ENCODE measurements around the gene ACTR3C. TPM values are rescaled to one million over a fixed set of nuclear protein-coding genes. Genes with fewer than 3 reads are reported as not detected.
"Not testable (repeated sequence)": the region's sequence is repeated elsewhere in the genome, so short reads cannot be mapped to it uniquely, and the experiment has no call there.

The ACTR3C gene
- total RNA-seq, 1 donor from 2014 or later: 18.2 TPM

- DNase-seq (ENCODE audit: low spot score): no peak
These were observed 9.5 kb downstream of the ACTR3C start for GRCh38 chr7:150313870-150314269.

DNA sequence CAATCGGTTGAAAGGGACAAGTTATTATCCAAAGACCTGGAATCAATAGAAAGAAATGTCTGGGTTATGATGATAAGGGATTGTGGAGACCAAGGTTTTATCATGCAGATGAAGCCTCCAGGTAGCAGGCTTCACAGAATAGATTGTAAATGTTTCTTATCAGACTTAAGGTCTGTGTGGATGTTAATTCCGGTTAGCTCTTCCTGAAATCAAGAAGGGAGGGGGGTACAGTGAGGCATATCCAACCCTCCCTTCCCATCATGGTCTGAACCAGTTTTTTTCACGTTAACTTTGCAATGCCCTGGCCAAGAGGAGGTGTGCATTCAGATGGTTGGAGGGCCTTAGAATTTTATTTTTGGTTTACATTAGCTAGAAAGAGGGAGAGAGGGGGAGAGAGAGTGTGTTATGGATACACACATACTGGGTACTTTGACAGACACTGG, 10.0 kb downstream of the ACTR3C start:
- no peak for DNase-seq (ENCODE audit: low spot score)

DNA sequence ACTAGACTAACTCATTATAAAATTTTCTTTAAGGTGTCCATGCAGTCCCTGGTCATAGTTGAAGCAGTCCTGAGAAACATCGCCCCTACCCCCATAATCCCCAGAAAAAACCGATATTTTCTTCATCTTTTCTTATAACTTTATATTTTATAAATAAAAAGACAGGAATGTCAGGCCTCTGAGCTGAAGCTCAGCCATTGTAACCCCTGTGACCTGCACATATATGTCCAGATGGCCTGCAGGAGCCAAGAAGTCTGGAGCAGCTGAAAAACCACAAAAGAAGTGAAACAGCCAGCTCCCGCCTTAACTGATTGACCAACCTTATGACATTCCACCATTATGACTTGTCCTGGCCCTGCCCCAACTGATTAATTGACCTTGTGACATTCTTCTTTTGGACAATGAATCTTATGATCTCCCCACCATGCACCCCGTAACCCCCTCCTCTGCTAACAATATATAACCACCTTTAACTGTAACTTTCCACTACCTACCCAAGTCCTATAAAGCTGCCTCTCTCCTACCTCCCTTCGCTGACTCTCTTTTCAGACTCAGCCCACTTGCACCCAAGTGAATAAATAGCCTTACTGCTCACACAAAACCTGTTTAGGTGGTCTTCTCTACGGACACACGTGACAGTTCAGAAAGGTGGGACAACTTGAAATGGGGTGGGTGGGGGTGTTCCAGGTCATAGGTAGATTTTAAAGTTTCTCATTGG, 10.5 kb downstream of the ACTR3C start:
- DNase-seq (ENCODE audit: low spot score): not testable (repeated sequence)

- DNase-seq (ENCODE audit: low spot score): no peak
These were observed 11.6 kb downstream of the ACTR3C start for GRCh38 chr7:150311711-150312110.

DNA sequence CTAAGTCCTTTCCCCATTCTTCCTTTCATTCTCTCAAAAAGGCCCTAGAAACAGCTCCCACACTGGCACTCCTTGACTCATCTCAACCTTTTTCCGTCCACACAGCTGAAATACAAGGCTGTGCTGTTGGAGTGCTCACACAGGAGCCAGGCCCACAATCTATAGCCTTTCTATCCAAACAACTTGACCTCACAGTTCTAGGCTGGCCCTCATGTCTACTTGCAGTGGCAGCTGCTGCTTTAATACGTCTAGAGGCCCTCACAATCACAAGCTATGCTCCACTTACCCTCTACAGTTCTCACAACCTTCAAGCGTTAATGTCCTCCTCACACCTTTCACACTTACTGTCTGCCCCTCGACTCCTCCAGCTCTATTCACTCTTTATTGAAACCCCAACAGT, 12.2 kb downstream of the ACTR3C start:
- no peak for DNase-seq (ENCODE audit: low spot score)

DNA sequence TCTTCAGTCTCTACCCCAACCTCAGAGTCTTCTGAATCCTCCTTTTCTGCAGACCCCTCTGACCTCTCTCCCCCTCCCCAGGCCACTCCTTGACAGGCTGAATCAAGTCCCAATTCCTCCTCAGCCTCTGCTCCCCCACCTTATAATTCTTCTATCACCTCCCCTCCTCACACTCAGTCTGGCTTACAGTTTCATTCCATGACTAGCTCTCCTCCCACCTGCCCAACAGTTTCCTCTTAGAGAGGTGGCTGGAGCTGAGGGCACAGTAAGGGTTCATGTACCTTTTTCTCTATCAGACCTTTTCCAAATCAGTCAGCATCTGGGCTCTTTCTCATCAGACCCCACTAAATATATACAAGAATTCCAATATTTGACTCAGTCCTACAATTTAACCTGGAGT, 14.8 kb downstream of the ACTR3C start:
- DNase-seq (ENCODE audit: low spot score): no peak

DNA sequence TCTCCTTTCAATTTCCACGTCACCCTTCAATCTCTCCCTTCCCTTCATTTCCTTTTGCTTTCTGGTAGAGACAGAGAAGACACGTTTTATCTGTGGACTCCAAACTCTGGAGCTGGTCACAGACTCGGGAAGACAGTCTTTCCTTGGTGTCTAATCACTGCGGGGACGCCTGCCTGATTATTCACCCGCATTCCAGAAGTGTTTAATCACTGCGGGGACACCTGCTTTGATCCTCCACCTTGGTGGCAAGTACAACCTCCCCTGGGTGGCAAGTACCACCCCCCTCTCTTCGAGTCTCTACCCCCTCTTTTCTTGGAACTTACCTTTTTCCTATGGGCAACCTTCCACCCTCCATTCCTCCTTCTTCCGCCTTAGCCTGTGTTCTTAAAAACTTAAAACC, 15.4 kb downstream of the ACTR3C start:
- DNase-seq (ENCODE audit: low spot score): no peak

DNA sequence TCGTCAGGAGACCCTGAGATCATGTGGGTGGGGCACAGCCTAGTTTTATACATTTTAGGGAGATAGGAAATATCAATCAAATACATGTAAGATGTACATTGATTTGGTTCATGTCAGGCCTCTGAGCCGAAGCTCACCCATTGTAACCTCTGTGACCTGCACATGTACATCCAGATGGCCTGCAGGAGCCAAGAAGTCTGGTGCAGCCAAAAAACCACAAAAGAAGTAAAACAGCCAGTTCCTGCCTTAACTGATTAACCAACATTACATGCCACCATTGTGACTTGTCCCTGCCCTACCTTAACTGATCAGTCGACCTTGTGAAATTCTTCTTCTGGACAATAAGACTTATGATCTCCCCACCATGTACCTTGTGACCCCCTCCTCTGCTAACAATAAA, 16.2 kb downstream of the ACTR3C start:
- no peak for DNase-seq (ENCODE audit: low spot score)

- DNase-seq (ENCODE audit: low spot score): not testable (repeated sequence)
These were observed 17.0 kb downstream of the ACTR3C start for GRCh38 chr7:150306377-150306776.

DNA sequence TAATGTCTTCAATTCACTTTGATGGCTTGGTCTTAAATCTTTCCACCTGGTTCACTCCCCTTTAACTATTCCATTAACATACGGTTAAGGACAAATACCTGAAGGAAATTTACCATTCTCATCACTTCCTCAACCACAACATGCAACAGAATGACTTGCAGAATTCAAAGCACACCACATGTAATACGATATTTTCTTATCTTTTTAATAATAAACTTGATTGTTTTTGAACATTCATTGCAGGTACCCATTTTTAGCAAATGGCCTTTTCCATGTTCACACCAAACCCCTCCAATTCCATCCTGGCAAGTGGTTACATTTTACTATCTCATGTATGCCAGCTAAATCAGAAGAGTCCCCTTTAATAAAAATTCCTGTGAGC, 17.5 kb downstream of the ACTR3C start:
- DNase-seq (ENCODE audit: low spot score): not testable (repeated sequence)

- DNase-seq (ENCODE audit: low spot score): not testable (repeated sequence)
These were observed 18.0 kb downstream of the ACTR3C start for GRCh38 chr7:150305259-150305902.

- not testable (repeated sequence) for DNase-seq (ENCODE audit: low spot score)
These were observed 18.7 kb downstream of the ACTR3C start for GRCh38 chr7:150304499-150305258.

DNA sequence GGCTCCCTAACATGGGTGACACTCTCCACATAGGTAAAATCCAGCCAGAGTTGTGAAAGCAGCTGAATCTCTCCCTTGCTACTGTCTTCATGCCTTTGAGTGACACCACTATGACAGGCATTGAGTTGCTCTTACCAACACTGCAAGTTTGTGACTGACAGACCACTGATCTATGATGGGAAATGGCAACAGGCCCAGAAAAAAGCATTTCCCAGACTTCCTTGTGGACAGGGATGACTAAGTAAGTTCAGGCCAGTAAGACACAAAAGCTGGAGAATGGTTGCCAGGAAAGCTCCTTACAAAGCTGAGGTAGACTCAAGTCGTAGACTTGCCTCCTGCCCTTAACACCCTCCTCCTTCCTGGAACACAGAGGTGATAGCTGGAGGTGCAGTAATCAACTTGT, 20.4 kb downstream of the ACTR3C start:
- not testable (repeated sequence) for DNase-seq (ENCODE audit: low spot score)

DNA sequence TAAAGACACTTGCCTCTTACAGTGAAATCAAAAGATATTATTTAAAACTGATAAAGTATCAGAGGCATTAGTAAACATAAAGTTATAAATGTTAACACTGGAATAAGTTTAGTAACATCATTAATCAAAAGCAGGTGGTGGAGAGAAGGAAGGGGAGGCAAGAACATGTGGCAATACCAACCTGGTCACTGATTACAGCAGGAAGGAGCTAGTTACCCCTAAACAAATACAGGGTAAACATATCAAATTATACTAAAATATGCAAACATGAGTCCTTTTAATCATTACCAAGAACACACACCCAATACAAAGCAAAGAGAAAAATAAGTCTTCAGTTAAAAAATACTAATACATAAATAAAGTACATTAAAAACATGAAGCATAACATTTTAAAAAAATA, 25.4 kb downstream of the ACTR3C start:
- not testable (repeated sequence) for DNase-seq (ENCODE audit: low spot score)

- DNase-seq (ENCODE audit: low spot score): not testable (repeated sequence)
These were observed 26.5 kb downstream of the ACTR3C start for GRCh38 chr7:150296802-150297201.

DNA sequence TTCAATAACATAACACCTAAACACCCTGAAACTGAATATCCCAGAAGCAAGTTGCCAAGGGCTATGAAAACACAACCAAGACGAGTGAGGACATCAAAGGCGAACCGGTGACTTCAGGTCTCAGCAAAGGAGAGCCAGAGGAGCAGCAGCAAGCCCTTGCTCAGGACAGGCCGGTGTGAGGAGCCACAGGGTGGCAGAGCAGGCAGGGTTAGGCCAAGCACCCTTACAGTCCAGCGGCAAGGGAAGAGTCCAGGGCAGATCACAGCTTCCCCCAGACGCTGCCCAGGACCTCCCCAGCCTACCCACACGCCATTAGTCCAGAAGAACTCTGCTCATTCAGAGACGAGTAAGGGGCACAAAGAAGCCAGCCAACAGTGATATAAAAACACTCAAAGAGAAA, 27.7 kb downstream of the ACTR3C start:
- DNase-seq (ENCODE audit: low spot score): not testable (repeated sequence)

- not testable (repeated sequence) for DNase-seq (ENCODE audit: low spot score)
These were observed 28.3 kb downstream of the ACTR3C start for GRCh38 chr7:150295027-150295426.

DNA sequence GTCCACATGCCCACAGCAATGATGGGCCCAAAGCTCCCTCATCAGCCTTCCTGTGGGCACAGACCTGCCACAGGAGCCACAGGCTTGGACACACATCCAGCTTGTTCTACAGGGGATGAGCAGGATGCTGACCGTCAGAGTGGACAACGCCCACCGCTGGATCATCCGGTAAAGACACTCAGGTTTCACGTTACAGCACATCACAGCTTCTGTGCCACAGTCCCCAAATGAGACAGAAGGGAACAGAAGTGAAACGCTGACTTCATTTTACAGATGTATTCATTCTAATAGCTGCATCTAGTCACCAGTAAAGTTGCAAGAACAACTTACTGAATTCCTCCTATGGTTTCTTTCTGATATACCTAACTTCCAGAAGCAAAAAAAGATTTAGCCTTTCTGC, 33.0 kb downstream of the ACTR3C start:
- DNase-seq (ENCODE audit: low spot score): not testable (repeated sequence)

DNA sequence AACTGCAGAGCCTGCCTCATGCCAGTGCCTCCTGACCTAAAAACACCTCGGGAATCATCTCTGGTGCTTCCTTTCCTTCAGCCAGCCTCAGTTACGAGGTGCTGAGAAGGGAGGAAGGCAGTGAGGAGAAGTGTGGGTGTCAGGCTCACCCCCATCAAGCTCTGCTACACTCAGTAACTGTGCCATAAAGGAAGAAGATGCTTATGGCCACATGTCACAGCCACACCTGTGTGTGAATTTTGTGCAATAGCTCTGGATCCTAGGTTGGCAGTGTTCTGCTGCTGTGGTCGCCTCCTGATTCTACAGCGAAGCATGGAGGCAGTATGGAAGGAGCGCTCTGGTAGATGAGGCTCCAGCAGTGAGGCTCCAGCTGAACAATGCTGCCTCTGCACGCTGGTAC, 34.5 kb downstream of the ACTR3C start:
- not testable (repeated sequence) for DNase-seq (ENCODE audit: low spot score)

- not testable (repeated sequence) for DNase-seq (ENCODE audit: low spot score)
These were observed 35.5 kb downstream of the ACTR3C start for GRCh38 chr7:150287815-150288214.

- not testable (repeated sequence) for DNase-seq (ENCODE audit: low spot score)
These were observed 37.2 kb downstream of the ACTR3C start for GRCh38 chr7:150285849-150286754.

Data from ureter (tissue), 1 donor.